ENCODE measurements around the gene BUB1B. TPM values are rescaled to one million over a fixed set of nuclear protein-coding genes. Genes with fewer than 3 reads are reported as not detected.

BUB1B gene
- total and polyA plus RNA-seq, 9 of the 15 experiments (the other 6 are each of a cell fraction or from before 2014, with no cell fraction given) = 28.7 to 113 (median 82.2) TPM

DNA sequence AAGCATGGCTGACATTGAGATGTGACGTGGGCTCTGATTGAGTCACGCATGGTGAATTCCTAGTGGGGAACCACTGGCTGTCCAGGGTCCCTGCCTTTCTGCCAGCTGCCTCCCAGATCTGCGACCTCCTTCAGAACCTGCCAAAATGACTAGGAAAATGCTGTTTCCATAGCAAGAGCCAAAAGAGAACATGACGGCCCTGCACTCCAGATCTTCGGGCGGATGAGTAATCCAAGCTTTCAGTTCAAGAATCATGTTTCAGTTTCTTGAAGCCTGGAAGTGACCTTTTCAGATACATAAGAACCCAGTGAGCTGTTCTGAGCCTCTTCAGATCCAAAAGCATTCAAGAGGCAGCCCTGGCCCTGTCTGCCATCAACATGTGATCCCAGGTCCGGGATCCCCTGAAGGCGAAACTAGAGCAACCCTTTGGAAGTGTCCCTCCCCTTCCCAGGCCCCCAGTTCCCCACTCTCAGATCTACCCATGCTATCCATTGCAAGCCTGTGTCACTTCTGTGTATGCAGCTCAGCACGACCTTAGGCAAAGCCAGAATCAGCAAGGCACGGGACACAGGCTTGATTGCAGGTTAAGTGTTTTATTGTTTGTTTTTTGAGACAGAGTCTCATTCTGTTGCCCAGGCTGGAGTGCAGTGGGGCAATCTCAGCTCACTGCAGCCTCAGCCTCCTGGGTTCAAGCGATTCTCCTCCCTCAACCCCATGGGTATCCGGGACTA is 102.3 kb downstream of the BUB1B start:
- intact Hi-C loops (cut with micrococcal nuclease) (no loop called here), in situ Hi-C loops (cut with MboI) (no loop called here)
- WGBS (ENCODE audit: insufficient coverage, low coverage, missing lambda C conversion rate) = 36% methylated on average over 12 of the region's 12 CpGs
- H3K27me3 ChIP-seq (ENCODE audit: control insufficient read depth in 2 of 2, insufficient read depth in 2 of 2, low read length in 2 of 2) = peaks cover 0 to under 1% of the 10 kb centered on the region in 2 experiments; a peak in 1 of 5 replicates
- H3K4me2 ChIP-seq (ENCODE audit: insufficient read depth, low read length) = no peak overlapping the region
- H4K20me1 ChIP-seq (replicated peaks; ENCODE audit: control insufficient read depth, insufficient read depth, low read length) = no peaks in the 10 kb centered on the region
- BruUV-seq (replicated peaks) = no TSS peak
- H3K36me3 ChIP-seq (ENCODE audit: control insufficient read depth, insufficient read depth, low read length) = no peaks in the 10 kb centered on the region
- no peak overlapping the region for H3K4me3 ChIP-seq
- FAIRE-seq (no peak), DNase-seq (ENCODE audit: extremely low read depth in 1 of 4, low spot score in 3 of 4) (no peak), ATAC-seq (no peak)
- peaks cover 14 to 28% of the 10 kb centered on the region in 2 experiments for H3K4me1 ChIP-seq (replicated peaks in 1 of 2; ENCODE audit: control insufficient read depth in 2 of 2, insufficient read depth in 2 of 2, low read length in 2 of 2)
- peak overlapping the region; percentile 60; the same call in 1 of the 2 replicates for H2AFZ ChIP-seq (ENCODE audit: low read depth, low read length)
- CTCF ChIA-PET (ENCODE audit: low intra/inter-chr PET ratio) = no interaction called here
- no peak overlapping the region for H3K9ac ChIP-seq (ENCODE audit: insufficient read depth in 1 of 2, low read depth in 2 of 2, low read length in 2 of 2)
- peak; percentile 36; the same call in 1 of the 2 replicates for TF ChIP-seq FOSL1 (tag; conservative IDR thresholded peaks at IDR 0.05)
- TF ChIP-seq, protein P1, sequence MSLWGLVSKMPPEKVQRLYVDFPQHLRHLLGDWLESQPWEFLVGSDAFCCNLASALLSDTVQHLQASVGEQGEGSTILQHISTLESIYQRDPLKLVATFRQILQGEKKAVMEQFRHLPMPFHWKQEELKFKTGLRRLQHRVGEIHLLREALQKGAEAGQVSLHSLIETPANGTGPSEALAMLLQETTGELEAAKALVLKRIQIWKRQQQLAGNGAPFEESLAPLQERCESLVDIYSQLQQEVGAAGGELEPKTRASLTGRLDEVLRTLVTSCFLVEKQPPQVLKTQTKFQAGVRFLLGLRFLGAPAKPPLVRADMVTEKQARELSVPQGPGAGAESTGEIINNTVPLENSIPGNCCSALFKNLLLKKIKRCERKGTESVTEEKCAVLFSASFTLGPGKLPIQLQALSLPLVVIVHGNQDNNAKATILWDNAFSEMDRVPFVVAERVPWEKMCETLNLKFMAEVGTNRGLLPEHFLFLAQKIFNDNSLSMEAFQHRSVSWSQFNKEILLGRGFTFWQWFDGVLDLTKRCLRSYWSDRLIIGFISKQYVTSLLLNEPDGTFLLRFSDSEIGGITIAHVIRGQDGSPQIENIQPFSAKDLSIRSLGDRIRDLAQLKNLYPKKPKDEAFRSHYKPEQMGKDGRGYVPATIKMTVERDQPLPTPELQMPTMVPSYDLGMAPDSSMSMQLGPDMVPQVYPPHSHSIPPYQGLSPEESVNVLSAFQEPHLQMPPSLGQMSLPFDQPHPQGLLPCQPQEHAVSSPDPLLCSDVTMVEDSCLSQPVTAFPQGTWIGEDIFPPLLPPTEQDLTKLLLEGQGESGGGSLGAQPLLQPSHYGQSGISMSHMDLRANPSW (CRISPR knock-in tag; IDR thresholded peaks at IDR 0.05) = no peak
- H3K27ac ChIP-seq (ENCODE audit: extremely low read depth, low read depth, low read length) = no peak overlapping the region
- no peaks in the 10 kb centered on the region for H3K9me3 ChIP-seq (replicated peaks; ENCODE audit: control insufficient read depth, insufficient read depth, low read depth, low read length)
- no peaks in the 10 kb centered on the region for H3K79me2 ChIP-seq (ENCODE audit: control insufficient read depth, insufficient read depth, low read length)
- peaks cover 4% of the 10 kb centered on the region for H3K9me1 ChIP-seq (ENCODE audit: control insufficient read depth, insufficient read depth, low read length)
- POLR2A ChIA-PET = interaction anchor here (0.6 to 1.5 kb wide), 5 partner anchors 12 to 488 kb away, joined by 3 to 4 read pairs (median 3); no protein-coding TSS in a partner anchor

All from K562 (cell line).